Measurements from ENCODE around the gene BAHD1.

GRCh38 chr15:40416056-40416455, 24.7 kb upstream of the BAHD1 start:
- TF ChIP-seq, protein P1, sequence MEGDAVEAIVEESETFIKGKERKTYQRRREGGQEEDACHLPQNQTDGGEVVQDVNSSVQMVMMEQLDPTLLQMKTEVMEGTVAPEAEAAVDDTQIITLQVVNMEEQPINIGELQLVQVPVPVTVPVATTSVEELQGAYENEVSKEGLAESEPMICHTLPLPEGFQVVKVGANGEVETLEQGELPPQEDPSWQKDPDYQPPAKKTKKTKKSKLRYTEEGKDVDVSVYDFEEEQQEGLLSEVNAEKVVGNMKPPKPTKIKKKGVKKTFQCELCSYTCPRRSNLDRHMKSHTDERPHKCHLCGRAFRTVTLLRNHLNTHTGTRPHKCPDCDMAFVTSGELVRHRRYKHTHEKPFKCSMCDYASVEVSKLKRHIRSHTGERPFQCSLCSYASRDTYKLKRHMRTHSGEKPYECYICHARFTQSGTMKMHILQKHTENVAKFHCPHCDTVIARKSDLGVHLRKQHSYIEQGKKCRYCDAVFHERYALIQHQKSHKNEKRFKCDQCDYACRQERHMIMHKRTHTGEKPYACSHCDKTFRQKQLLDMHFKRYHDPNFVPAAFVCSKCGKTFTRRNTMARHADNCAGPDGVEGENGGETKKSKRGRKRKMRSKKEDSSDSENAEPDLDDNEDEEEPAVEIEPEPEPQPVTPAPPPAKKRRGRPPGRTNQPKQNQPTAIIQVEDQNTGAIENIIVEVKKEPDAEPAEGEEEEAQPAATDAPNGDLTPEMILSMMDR (IDR thresholded peaks at IDR 0.05; ENCODE audit: low read length): no peak
- no peak for TF ChIP-seq EZH2phosphoT487 (IDR thresholded peaks at IDR 0.05; ENCODE audit: low read length)
